ENCODE results near the gene CRYBG1.

The CRYBG1 gene

GRCh38 chr6:106360410-106360988 lies at the start of gene CRYBG1:
TSS of gene CRYBG1 (plus strand) at chr6:106360717. CDS start at chr6:106360909, 192 bp downstream.
- peak; percentile 68 for TF ChIP-seq CTCF (IDR thresholded peaks at IDR 0.05; ENCODE audit: low read depth, low read length)
- no peak for DNase-seq (ENCODE audit: extremely low read depth, low read depth)

- DNase-seq (ENCODE audit: extremely low read depth, low read depth) = no peak
- TF ChIP-seq CTCF (IDR thresholded peaks at IDR 0.05; ENCODE audit: low read depth, low read length) = no peak
These were observed 44.6 kb upstream of the CRYBG1 start for GRCh38 chr6:106315765-106316374.

- no peak for TF ChIP-seq CTCF (IDR thresholded peaks at IDR 0.05; ENCODE audit: low read depth, low read length)
- DNase-seq (ENCODE audit: extremely low read depth, low read depth) = no peak
These were observed 44.1 kb upstream of the CRYBG1 start for GRCh38 chr6:106316375-106316766.

DNA sequence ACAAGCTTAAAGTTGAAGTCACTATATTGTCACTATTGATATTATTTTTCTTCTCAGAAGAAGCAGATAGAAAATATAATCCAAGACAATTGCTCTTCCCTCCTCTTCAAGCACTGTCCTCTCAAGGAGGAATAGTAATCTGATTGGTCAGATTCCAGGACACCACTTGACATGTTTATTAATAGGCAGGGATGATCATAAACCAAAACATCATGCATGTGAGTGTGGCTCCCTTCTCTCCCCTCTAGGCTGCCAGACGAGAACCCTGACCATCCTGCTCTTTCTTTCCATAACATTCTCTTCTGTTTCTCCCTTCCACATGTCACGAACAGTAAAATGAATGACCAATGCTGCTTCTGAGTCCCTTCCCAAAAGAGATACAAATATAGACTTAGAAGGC lies 42.5 kb upstream of the CRYBG1 start:
- TF ChIP-seq CTCF (IDR thresholded peaks at IDR 0.05; ENCODE audit: low read depth, low read length) = no peak
- no peak for DNase-seq (ENCODE audit: extremely low read depth, low read depth)

DNA sequence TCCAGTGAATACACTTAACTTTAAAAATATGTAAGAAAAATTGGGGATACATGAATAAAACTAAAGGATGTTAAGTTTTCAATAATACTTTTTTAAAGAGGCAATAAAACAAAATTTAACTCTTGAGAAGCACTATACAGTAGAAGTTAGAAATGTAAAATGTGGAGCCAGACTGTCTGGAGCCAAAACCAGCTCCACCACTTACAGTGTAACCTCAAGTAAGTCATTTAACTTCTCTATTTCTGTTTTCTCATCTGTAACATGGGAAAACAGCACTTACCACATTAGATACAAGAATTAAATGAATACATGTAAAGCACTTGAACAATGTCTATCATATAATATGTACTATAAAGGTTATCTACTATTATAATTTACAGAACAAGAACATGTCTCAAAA lies 41.7 kb upstream of the CRYBG1 start:
- TF ChIP-seq CTCF (IDR thresholded peaks at IDR 0.05; ENCODE audit: low read depth, low read length) = no peak
- no peak for DNase-seq (ENCODE audit: extremely low read depth, low read depth)

GRCh38 chr6:106321940-106322339 lies 38.6 kb upstream of the CRYBG1 start:
- DNase-seq (ENCODE audit: extremely low read depth, low read depth) = no peak

More at GRCh38 chr6:106321940-106322339, 38.6 kb upstream of the CRYBG1 start:
- no peak for TF ChIP-seq CTCF (IDR thresholded peaks at IDR 0.05; ENCODE audit: low read depth, low read length)

Data from AG09319 (cell line).